Stimulated activated CD4-positive, alpha-beta T cell treated with anti-CD3 and anti-CD28 coated beads, Interleukin-4, amount 100 ng/mL, for 24 hours (primary cell): ENCODE results near the gene SCN2A.
"Not testable (repeated sequence)": the region's sequence is repeated elsewhere in the genome, so short reads cannot be mapped to it uniquely, and the experiment has no call there.

Experiments used
- DNase-seq: peaks from one replicate; pipeline ENCODE4 v3.0.0-alpha.2; 2020

SCN2A gene

GRCh38 chr2:165256618-165257017 is 17.4 kb downstream of the SCN2A start:
- no peak for DNase-seq

- DNase-seq = not testable (repeated sequence)
Observed at GRCh38 chr2:165260347-165260746, 21.1 kb downstream of the SCN2A start.

- no peak for DNase-seq
Observed at GRCh38 chr2:165268754-165269153, 29.5 kb downstream of the SCN2A start.

- no peak for DNase-seq
Observed at GRCh38 chr2:165273176-165273575, 34.0 kb downstream of the SCN2A start.

- DNase-seq = no peak
Observed at GRCh38 chr2:165274698-165275097, 35.5 kb downstream of the SCN2A start.

- no peak for DNase-seq
Observed at GRCh38 chr2:165275932-165276331, 36.7 kb downstream of the SCN2A start.

GRCh38 chr2:165277295-165277694 is 38.1 kb downstream of the SCN2A start:
- DNase-seq = no peak

- no peak for DNase-seq
Observed at GRCh38 chr2:165277860-165278656, 38.8 kb downstream of the SCN2A start.

- DNase-seq = no peak
Observed at GRCh38 chr2:165280356-165280755, 41.1 kb downstream of the SCN2A start.

- no peak for DNase-seq
Observed at GRCh38 chr2:165281387-165281786, 42.2 kb downstream of the SCN2A start.

- no peak for DNase-seq
Observed at GRCh38 chr2:165283342-165283741, 44.1 kb downstream of the SCN2A start.

GRCh38 chr2:165287094-165287778 is 48.0 kb downstream of the SCN2A start:
- DNase-seq = no peak

GRCh38 chr2:165289069-165289468 is 49.9 kb downstream of the SCN2A start:
- DNase-seq = no peak

- peak; percentile 45 for DNase-seq
Observed at GRCh38 chr2:165293440-165294420, 54.5 kb downstream of the SCN2A start.

GRCh38 chr2:165294912-165295311 is 55.7 kb downstream of the SCN2A start:
- no peak for DNase-seq

GRCh38 chr2:165295643-165296042 is 56.4 kb downstream of the SCN2A start:
- DNase-seq = no peak

- DNase-seq = no peak
Observed at GRCh38 chr2:165305391-165306096, 66.3 kb downstream of the SCN2A start.

GRCh38 chr2:165307317-165307716 is 68.1 kb downstream of the SCN2A start:
- DNase-seq = no peak

- no peak for DNase-seq
Observed at GRCh38 chr2:165311949-165312348, 72.7 kb downstream of the SCN2A start.

GRCh38 chr2:165312999-165313398 is 73.8 kb downstream of the SCN2A start:
- no peak for DNase-seq

- no peak for DNase-seq
Observed at GRCh38 chr2:165313509-165313908, 74.3 kb downstream of the SCN2A start.

GRCh38 chr2:165328272-165328671 is 89.1 kb downstream of the SCN2A start:
- DNase-seq = no peak

GRCh38 chr2:165344276-165344675 is 105.1 kb downstream of the SCN2A start:
- not testable (repeated sequence) for DNase-seq
